TTC549 (cell line): ENCODE results near the gene BATF.

Source experiments
- FAIRE-seq: peaks from 2 replicates; lab custom pipeline; 2012; peaks lifted over from hg19 to GRCh38; lab: Jason Lieb, UNC

The BATF gene

DNA sequence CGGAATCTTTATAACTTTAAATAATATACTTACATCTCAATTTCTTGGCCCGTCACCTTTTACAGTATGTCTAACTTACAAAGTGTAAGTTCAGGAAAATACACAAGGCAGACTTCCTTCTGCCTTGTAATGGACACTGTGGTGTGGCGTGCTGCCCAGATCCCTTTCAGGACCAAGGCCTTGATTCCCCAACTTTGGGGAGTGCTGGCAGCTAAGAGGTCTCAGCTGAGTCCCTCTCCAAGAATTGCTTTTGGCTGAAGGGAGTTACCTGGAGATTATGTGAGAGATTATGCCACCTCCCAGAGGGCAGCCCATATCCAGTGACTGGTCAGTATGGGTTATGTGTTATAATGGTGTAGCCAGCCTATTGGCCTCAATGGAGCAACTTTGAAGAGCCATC lies 21.2 kb upstream of the BATF start:
- no peak for FAIRE-seq

DNA sequence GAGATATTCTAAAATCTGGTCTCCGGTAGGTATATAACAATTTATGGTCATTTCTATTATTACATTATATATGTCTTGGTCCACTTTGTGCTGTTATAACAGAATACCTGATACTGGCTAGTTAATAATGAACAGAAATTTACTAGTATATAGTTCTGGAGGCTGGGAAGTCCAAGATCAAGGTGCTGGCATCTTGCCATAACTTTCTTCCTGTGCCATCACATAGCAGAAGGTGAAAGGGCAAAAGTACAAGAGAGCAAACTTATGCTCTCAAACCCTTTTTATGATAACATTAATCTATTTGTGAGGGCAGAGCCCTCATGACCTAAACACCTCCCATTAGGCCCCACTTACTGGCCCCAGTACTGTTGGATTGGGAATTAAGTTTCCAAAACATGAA lies 17.9 kb upstream of the BATF start:
- FAIRE-seq: no peak

DNA sequence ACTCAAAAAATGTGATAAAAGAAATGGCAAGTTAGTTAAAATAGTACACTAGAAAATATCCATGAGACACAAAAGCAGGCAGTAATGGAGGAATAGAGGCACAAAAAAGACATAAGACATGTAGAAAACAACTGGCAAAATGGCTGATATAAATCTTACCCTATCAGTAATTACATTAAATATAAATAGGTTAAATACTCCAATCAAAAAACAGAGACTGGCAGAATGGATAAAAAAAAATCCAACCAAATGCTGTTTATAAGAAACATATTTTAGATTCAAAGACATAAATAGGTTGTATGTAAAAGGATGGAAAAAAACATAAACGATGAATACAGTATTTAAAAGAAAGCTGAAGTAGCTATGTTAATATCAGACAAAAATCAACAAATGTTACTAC lies 15.3 kb upstream of the BATF start:
- FAIRE-seq: no peak

DNA sequence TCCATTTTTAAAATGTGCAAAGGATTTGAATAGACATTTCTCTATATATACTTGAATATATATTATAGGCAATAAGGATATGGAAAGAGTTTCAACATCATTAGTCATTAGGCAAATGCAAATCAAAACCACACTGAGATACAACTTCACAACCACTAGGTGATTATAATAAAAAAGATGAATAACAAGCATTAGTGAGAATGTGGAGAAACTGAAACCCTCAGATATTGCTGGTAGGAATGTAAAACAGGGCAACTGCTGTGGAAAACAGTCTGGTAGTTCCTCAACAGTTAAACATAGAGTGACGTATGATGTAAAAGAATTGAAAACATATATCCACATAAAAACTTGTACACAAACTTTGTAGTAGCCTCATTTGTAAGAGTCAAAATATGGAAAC lies 11.7 kb upstream of the BATF start:
- no peak for FAIRE-seq

DNA sequence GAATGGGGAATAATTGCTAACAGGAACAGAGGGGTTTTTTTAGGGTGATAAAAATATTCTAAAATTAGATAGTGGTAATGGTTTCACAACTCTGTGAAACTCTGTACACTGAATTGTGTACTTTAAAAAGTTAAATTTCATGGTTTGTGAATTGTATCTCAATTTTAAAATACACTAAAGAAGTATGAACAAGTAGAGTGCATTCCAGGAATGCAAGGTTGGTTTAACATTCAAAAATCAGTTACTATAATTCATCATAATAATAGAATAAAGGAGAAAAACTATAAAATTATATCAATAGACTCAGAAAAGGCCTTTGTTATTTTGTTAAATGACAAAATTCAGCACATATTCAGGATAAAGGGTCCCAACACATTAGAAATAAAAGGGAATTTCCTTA lies 11.1 kb upstream of the BATF start:
- FAIRE-seq: no peak

DNA sequence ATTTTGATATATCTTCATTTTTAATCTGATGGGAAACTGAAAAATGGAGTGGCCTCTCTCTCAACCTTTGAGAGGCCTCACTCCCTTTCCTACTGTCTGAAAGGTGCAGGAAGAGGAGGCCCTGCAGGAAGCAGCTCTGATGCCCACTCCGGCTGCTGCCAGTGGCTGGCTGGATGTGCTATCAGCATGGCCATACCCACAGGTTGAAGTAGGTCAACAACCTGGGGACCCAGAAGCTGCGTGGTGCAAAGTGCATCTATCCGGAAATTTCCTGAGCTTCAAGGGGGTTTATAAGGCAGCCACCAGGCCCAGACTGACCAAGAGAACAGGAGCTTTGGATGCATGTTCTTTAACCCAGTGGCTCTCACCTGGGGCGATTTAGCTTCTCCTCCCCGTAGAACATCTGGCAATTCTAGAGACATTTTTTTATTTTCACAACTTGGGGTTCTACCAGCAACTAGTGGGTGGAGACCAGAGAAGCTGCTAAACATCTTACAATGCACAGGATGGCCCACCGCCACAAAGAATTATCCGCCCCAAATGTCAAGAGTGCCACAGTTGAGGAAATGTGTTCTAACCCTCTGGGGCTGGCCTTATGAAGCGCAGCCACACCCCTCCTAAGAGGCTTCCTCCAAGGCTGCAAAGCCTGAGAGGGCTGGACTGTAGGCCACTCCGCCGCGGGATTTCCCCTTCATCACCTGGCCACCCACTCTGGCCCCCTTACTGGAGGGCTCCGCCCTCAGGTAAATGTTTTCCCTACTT lies 8.2 kb upstream of the BATF start:
- FAIRE-seq: no peak

DNA sequence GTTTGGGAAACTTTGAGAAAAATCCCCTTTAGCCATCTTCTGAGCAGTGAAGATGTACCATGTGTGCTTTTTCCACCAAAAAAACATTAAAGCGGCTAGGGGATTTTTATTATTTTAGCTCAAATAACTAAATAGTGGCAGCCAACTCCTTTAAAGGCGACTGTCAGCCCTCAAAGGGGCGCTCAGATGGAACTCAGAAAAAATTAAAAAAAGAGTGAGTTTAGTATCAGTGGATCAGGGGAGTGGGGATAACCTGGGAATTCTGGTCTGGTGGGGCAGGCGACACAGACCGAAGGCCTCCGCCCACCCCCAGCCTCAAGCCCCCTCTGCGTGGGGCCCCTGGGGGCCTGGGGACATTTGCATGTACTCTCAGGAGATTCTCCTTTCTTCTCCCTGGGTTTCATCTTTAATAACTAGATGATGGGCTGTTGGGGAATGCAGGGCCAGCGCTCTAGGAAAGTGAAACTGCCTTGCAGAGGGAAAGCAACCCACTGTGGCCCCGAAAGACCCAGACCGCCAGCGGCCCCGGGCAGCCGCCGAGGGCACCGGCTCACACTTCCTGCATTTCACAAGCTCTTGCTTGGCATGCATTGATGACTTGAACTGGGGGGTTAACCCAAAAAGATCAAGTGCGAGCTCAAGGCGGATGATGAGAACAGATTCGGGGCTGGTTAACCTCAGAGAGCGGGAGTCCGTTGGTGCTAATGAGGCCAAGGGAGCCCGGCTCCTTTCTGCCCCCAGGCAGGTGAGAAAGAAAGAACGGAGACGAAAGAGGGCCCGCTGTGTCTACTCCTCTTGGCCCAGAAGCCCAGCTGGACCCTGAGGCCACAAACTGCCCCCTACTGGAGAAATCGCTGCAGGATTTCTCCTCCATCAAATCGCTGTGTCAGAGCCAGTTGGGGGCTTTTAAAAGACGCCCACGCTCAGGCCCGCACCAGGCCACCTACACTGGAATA lies 7.3 kb upstream of the BATF start:
- FAIRE-seq: no peak

DNA sequence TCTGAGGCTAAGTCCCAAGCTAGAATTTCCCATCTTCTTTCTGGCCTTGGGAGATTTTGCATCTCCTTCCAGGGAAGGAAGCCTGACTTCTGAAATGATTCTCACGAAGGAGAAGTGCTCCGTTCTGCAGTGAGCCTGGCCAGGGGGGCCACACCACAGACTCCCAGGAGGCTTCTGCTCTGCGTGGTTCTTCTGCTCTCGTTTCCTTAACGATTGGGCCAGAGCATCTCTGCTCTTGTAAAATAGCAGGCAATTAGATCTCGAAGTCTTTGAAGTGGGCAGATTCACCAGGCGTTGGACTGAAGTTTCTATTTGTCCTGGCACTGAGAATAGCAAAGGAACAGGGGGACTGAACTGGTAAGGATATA lies 6.7 kb upstream of the BATF start:
- no peak for FAIRE-seq

DNA sequence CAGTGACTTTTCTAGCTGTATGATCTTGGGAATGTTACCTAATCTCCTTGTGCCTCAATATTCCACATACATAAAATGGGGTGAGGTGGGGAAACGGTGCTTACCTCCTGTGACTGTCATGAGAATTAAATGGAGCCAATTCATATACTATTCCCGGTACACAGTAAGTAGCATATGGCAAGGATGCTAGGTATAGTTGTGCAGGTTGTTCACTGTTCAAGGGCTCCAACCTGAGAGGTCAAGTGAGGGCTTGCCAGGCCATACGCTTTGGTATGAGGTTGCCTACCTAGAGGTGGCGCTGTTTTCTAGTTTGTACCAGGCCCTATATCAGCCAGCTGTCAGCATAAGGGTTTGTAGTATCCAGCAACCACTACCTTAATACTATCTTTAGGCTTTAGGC lies 3.6 kb upstream of the BATF start:
- no peak for FAIRE-seq

DNA sequence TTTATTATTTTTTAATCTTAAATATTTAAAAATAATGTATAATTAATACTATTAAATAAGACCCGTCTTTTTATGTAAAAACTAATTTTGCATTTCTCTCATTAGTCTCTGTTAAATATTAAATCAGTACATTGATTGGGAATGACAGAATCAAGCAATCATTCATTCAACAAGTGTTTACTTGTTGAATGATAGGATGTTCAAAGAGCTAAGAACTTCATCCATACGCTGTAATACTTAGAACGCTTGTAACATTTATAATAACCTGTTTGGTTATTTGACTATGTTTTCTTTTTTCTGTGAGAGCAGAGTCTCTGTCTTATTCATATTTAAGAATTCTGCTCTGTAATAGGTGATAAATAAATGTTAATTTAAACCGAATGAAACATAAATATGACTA lies 2.9 kb upstream of the BATF start:
- no peak for FAIRE-seq

DNA sequence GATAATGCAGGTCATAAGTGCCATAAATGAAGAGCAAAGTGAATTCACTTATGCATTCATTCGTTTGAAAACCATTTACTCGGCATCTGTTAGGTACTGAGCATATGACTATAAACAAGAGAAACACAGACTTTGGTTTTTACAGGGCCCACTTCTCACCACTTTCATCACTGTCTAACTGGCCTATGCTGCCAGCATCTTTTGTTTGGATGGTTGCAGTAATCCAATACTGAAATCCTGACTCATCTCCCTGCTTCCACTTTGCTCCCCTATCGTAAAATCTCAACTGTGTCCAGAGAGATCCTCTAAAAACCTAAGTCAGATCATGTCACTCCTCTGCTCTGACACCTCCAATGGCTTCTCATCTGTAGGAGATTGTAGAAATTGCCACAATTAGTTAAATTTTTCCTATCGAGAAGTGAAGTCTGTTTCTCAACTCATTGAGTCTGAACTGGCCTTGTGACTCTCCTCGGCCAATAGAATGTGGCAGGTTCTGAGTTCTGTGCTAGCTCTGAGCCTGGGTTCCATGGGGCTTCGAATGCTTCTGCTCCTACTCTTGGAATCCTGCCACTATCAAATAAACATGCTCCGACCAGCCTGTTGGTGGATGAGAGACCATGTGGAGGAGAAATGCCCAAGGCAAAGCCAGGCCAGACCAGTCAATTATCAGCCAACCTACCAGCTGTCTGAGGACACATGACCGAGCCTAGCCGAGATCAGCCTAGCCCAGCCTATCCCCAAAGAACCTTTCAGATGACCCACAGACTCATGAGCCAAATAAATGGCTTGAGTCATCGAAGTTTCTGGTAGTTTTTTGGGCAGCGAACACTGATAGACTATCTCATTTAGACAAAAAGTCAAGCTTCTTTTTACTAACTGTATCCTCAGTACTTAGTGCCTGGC lies 2.2 kb upstream of the BATF start:
- FAIRE-seq: no peak

DNA sequence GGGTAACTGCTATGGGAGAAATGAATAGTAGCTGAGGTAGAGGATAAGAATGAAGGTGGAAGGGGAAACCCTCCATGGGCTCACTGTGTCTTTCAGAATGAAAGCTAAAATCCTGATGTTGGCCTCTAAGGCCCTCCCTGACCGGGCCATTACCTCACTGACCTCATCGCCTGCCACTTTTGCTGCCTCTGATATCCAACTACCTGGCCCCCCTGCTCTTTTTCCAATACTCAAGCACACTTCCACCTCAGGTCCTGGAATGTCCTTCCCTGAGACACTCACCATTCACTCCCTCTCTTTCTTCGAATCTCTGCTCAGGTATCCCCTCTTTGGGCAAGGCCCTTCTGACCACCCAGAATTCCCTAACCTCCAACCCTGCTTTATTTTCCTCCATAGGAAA lies 1.4 kb upstream of the BATF start:
- FAIRE-seq: no peak

DNA sequence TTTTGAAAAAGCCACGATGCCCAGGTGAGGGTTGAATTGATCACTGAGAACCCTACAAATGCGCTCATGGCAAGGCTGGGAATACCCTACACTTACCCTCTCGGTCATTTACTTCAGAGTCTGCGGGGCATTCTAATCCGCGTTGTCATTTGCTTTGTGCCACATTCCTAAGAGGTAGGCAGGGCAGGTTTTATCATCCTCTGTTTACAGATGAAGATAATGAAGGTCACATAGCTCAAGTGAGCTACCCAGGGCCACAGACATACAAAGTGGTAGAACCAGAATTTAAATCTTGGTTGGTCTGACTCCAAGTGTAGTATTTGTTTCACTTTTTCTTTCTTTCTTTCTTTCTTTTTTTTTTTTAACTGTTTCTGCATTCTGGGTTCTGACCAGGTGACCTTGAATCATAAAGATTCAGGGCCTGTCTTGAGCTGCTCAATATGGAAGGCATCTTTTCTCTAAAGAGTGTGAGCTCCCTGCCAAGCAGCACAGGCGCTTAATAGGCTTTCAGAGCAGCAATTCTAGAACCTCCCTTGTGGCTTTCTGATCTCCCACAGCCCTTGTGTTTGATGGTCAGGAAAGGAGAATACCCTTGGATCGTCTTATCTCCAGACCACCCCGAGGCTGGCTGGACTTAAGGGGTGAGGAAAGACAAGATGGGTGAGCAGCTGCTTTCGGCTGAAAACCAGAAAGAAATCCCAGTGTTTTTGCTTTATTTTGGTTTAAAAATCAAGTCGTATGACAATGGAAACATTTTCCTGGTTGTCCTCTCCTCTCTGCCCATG lies 662 bp upstream of the BATF start:
- FAIRE-seq: no peak

DNA sequence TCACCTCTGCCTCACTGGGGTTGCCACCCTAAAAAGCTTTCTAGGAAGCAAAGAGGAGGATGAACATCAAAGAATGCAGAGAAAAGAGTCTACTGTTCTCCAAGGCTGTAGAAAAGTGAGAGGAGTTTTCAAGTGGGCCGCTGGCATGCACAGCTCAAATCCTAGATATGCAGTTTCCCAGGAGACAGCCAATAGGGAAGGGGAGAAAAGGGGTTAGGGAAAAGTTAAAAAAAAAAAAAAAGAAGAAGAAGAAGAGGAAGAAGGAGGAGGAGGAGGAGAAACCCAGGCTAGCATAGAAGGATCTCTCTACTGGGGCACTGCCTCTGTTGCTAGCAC lies 682 bp downstream of the BATF start:
- no peak for FAIRE-seq

DNA sequence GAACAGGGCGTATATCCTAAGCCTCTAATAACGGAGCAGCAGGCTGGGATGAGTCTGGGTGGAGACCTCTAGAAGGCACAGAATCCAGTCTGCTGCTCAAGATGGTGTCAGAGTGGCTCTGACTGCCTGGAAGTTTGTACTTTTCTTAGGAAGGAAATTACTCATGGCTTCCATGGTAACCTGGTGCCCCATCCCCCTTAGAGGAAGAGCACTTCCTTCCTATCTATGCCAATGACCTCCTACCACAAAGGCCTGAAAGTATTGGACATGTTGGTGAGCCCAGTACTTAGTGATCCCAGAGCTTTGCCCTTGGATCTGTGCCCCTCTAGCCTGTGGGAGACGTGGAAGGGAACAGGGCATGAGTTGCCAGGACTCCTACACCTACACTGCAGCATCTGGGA lies 1.5 kb downstream of the BATF start:
- FAIRE-seq: no peak

DNA sequence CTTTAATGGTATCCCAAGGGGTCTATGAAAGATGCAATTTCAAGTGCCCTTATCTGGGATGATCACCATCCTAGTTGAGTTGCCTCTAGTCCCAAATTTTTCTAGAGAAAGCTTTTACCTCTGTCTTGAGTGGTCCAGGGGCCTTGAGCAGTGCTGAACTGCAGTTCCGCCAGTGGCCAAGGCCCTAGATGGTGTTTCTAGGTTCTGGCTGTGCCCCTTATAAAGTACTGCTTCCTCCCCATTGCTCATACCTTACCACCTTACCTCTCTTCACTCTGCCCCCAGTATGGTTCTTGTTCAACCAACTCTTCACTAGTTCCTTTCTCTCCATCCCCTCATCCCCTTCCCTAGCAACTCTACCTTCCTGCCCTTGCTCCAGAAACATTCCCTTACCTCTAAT lies 3.7 kb downstream of the BATF start:
- FAIRE-seq: no peak

DNA sequence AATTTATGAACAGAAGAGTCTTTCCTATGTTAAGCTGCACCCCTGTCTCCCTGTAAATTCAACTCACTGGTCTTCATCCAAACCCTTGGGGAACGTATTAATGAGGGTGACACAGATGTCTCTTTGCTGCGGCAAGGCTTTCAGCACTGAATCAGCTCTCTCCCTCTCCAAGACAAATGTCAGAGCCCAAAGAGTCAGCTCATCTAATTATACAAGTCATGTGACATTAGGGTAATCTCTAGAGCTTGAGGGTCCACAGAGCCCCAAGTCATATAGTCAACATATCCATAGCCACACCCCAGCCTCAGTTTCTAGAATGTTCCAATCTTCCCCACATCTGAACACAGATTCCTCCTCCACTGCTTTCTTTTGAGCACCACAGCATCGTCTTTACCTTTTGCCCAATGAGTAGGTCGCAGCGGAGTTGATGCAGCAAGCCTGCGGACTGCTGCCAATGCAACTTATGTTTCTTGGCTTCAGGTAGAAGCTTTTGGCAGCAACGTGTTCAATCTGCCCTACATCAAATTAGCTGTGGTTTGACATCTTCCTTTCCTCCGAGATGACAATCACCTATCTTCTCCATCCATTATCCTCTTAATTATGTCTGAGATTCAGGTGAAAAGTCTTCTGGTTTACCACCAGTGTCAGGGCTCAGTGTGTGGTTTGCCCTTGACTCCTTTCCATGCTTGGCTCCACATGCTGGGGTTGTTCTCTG lies 5.3 kb downstream of the BATF start:
- no peak for FAIRE-seq

DNA sequence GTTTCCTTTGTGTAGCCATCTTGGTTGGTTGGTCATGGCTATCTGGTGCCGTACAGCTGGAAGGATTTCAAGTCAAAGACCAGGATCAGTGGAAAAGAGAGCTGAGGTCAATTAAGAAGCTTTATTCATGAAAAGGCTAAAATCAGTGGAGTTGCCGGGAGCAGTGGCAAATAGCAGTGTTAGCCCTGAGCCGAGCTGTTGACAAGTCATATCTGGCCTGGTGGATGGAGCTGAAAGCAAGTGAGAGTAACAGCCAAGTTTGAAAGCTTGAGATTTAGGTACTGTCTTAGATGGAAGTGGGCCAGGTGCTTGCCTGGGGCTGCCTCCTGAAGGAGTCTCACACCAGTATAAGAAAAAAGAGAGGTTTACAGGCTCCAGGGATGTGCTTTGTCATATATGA lies 9.0 kb downstream of the BATF start:
- FAIRE-seq: no peak

DNA sequence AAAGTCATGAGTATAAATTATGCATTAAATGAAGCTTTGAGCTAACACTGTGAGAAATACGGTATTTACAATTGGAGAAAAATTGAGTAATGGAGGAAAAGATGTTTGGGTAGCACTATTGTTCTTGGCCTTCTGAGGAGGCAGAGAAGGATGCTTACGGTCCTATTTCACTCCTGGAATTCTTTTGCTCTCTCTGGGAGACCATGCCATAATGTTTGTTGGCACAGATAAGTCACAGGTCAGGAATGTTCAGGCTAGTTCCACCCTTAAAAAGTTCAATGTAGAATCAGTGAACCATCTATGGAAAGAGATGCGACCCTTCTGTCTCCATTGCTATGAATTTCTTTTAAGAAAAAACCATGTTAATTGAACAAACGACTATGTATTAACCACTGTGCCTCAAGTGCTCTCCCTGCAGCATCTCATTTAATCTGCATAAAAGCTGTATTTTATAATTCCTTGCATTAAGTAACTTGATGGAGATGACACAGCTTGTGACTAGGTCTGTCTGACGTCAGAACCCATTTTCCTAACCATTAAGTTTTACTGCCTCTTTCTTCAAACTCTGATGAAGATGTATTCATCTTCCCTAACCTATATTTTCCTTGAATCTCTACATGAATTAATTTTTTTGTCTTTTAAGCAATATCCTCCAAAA lies 9.5 kb downstream of the BATF start:
- no peak for FAIRE-seq

DNA sequence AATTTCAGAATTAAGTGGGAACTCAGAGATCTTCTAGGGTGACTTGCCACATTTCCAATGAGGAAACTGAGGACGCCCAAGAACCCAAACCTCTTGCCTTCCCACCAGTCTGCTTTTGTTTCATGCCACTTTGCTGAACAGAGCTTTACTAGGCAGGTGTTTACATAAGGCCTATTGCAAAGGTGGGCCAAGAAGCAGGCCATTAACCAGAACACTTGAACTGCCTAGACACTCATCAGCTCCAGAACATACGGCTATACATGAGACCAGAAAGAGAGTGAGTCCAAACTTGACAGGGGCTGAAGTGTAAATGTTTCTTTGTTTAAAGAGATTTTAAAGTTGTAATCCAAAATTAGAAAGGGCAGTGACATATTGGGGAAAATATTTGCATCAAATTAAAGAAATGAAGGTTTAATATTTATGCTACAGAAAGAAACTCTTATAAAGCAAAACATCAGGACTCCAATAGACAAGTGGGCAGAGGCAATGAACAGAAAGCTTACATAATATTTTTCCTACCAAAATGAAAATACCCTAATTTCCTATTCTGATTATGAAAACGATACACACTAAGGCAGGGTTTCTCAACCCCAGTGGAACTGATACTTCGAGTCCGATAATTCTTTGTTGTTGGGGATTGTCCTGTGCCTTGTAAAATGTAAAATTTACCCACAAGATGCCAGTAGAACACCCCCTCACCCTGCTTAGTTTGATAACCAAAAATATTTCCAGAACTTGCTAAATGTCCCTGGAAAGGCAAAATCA lies 11.7 kb downstream of the BATF start:
- no peak for FAIRE-seq
